HepG2 (cell line): ENCODE results near the gene UFL1. TPM values are rescaled to one million over a fixed set of nuclear protein-coding genes. Genes with fewer than 3 reads are reported as not detected.

Experiments
- ATF7-NPFF ChIP-seq: sonication (generic); formaldehyde crosslinking; IDR thresholded peaks from 2 replicates; pipeline ENCODE4 v1.8.1; 2023; ENCODE audit warnings: mild to moderate bottlenecking, low read depth, missing genetic modification reagents, moderate library complexity
- DPF2 ChIP-seq: sonication (generic); formaldehyde crosslinking; IDR thresholded peaks from 2 replicates; pipeline ENCODE4 v1.4.0; 2020; ENCODE audit warnings: mild to moderate bottlenecking, low read depth, missing genetic modification reagents, borderline replicate concordance
- EEA1 ChIP-seq: sonication (generic); formaldehyde crosslinking; IDR thresholded peaks from 2 replicates; pipeline ENCODE4 v1.5.1; 2020; ENCODE audit warnings: mild to moderate bottlenecking, missing genetic modification reagents, borderline replicate concordance
- ELF3 ChIP-seq: IDR thresholded peaks from 2 replicates; pipeline ENCODE4 v1.6.1; 2016; ENCODE audit warnings: missing genetic modification reagents, missing compliant biosample characterization
- HNRNPUL1 ChIP-seq: fragments of 200-400 bp; formaldehyde crosslinking; IDR thresholded peaks from 2 replicates; pipeline ENCODE4 v1.6.1; 2017; ENCODE audit warnings: low read depth, mild to moderate bottlenecking, low read length, moderate library complexity
- NFIB ChIP-seq: sonication (generic); formaldehyde crosslinking; IDR thresholded peaks from 2 replicates; pipeline ENCODE4 v1.9.0; 2021; ENCODE audit warnings: missing genetic modification reagents, mild to moderate bottlenecking, borderline replicate concordance
- RXRA ChIP-seq: sonication (generic); formaldehyde crosslinking; IDR thresholded peaks from 2 replicates; pipeline ENCODE4 v1.5.1; 2020; ENCODE audit warnings: missing genetic modification reagents
- SATB2 ChIP-seq: sonication (generic); formaldehyde crosslinking; IDR thresholded peaks from 2 replicates; pipeline ENCODE4 v1.5.0; 2020; ENCODE audit warnings: missing genetic modification reagents
- SKI ChIP-seq: fragments of 450-650 bp; IDR thresholded peaks from one replicate; pipeline ENCODE4 v1.6.1; 2018; ENCODE audit warnings: mild to moderate bottlenecking; ENCODE audit not compliant: partially characterized antibody
- SP140L ChIP-seq: sonication (generic); formaldehyde crosslinking; IDR thresholded peaks from 2 replicates; pipeline ENCODE4 v1.4.0; 2020; ENCODE audit warnings: missing genetic modification reagents, borderline replicate concordance
- ZNF274 ChIP-seq: sonication (generic); formaldehyde crosslinking; IDR thresholded peaks from 2 replicates; pipeline ENCODE4 v1.5.1; 2020; ENCODE audit warnings: mild to moderate bottlenecking, missing genetic modification reagents
- ZNF33A ChIP-seq: sonication (generic); formaldehyde crosslinking; IDR thresholded peaks from 2 replicates; pipeline ENCODE4 v1.5.1; 2020; ENCODE audit warnings: missing genetic modification reagents, mild to moderate bottlenecking, moderate library complexity, borderline replicate concordance
- ZNF589 ChIP-seq: sonication (generic); formaldehyde crosslinking; conservative IDR thresholded peaks from 2 replicates; pipeline ENCODE4 v1.8.0; 2022; ENCODE audit warnings: mild to moderate bottlenecking, moderate library complexity, missing genetic modification reagents
- polyA plus RNA-seq, 8 experiments: library from polyadenylated mRNA; depleted of rRNA in 3 of 8; stranded (reverse) in 7 of 8; unstranded in 1 of 8; fragments of >200 nt; fragmentation: Illumina TruSeq in 4 of 8; extraction: Trizol in 4 of 8; gene quantifications; 2 replicates each; pipeline versions ENCODE4 v1.2.1 to v1.2.3, GENCODE V29; 2011 to 2016; ENCODE audit warnings: low read depth in 4 of 8, missing spikeins in 1 of 8, mixed read lengths in 1 of 8; ENCODE audit not compliant: insufficient read depth in 1 of 8
- total RNA-seq, 5 experiments: library from RNA; depleted of rRNA; stranded (reverse); fragments of >200 nt; fragmentation: Illumina TruSeq; extraction: Trizol; gene quantifications; 2 replicates each; pipeline ENCODE4 v1.2.3, GENCODE V29; 2016; ENCODE audit warnings: low read depth in 1 of 5
- TF ChIP-seq, protein P1 (sequence below): sonication (generic); formaldehyde crosslinking; IDR thresholded peaks from 2 replicates; pipeline ENCODE4 v1.8.1; 2023; ENCODE audit warnings: mild to moderate bottlenecking, missing genetic modification reagents, borderline replicate concordance
- TF ChIP-seq, protein P2 (sequence below): sonication (generic); formaldehyde crosslinking; IDR thresholded peaks from 2 replicates; pipeline ENCODE4 v1.4.0; 2020; ENCODE audit warnings: low read depth, missing genetic modification reagents
- TF ChIP-seq, protein P3 (sequence below): sonication (generic); formaldehyde crosslinking; IDR thresholded peaks from 2 replicates; pipeline ENCODE4 v1.5.0; 2020; ENCODE audit warnings: mild to moderate bottlenecking, missing genetic modification reagents, borderline replicate concordance
- TF ChIP-seq, protein P4 (sequence below): sonication (generic); formaldehyde crosslinking; IDR thresholded peaks from 2 replicates; pipeline ENCODE4 v1.5.0; 2020; ENCODE audit warnings: missing genetic modification reagents
- TF ChIP-seq, protein P5 (sequence below): sonication (generic); formaldehyde crosslinking; IDR thresholded peaks from 2 replicates; pipeline ENCODE4 v1.4.0; 2020; ENCODE audit warnings: missing genetic modification reagents, low read depth, mild to moderate bottlenecking, borderline replicate concordance

UFL1 gene
- total and polyA plus RNA-seq, 2 of the 13 experiments (the other 11 are each of a cell fraction or from before 2014, with no cell fraction given) = 8.8 to 24.7 TPM

DNA sequence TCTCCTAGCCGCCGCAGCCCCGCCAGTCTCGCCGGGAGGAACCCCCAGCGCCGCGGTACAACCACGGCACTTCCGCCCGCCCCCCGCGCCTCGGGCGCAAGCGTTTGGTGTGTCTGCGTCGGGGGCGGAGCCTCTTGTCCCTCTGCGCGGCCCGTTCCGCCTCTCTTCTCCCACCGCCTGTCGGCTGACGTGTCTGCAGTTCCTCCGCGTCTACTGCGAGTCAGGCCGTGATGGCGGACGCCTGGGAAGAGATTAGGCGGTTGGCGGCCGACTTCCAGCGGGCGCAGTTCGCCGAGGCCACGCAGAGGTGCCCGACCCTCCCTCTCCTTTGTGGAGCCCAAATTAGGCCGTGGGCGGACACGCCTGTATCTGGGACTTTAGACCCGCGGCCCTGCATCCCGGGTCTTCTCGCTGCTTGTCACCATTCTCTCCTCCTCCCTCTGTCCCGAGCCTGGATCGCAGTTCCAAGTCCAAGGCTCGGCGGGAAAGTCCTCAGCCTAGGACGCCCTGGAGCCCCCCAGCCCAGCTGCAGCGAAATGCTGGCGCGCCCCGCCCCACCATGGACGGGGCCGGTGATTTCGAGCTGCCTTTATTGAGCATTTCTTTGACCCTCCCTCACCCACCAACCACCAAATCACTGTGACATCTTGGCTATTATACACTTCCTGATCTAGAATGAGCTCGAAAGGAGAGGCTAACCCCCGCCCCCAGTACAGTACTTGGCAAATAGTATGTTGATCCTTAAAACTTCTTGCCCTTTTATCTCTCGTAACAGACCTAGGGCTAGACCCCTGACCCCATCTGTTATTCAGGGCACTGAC, at the start of gene UFL1 (continued):
- TF ChIP-seq ZNF589 (CRISPR knock-in tag) (no peak), SKI (peak; percentile 65), SATB2 (CRISPR knock-in tag) (0 out of 2 replicates have a peak, but pooled peaks have one; percentile 49), ZNF274 (peak; percentile 87; the same call in 1 of the 2 replicates), ZNF33A (CRISPR knock-in tag) (peak; percentile 87; the same call in 1 of the 2 replicates), EEA1 (CRISPR knock-in tag) (peak; percentile 48; the same call in 1 of the 2 replicates), ELF3 (CRISPR knock-in tag) (peak; percentile 81), DPF2 (peak; percentile 15; the same call in 1 of the 2 replicates), SP140L (no peak), RXRA (CRISPR knock-in tag) (peak; percentile 66; the same call in 1 of the 2 replicates), NFIB (peak; percentile 69; the same call in 1 of the 2 replicates), ATF7-NPFF (peak; percentile 84), HNRNPUL1 (no peak)
- TF ChIP-seq, protein P1, sequence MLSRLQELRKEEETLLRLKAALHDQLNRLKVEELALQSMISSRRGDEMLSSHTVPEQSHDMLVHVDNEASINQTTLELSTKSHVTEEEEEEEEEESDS (CRISPR knock-in tag) = peak; percentile 80; the same call in 1 of the 2 replicates
- TF ChIP-seq, protein P2, sequence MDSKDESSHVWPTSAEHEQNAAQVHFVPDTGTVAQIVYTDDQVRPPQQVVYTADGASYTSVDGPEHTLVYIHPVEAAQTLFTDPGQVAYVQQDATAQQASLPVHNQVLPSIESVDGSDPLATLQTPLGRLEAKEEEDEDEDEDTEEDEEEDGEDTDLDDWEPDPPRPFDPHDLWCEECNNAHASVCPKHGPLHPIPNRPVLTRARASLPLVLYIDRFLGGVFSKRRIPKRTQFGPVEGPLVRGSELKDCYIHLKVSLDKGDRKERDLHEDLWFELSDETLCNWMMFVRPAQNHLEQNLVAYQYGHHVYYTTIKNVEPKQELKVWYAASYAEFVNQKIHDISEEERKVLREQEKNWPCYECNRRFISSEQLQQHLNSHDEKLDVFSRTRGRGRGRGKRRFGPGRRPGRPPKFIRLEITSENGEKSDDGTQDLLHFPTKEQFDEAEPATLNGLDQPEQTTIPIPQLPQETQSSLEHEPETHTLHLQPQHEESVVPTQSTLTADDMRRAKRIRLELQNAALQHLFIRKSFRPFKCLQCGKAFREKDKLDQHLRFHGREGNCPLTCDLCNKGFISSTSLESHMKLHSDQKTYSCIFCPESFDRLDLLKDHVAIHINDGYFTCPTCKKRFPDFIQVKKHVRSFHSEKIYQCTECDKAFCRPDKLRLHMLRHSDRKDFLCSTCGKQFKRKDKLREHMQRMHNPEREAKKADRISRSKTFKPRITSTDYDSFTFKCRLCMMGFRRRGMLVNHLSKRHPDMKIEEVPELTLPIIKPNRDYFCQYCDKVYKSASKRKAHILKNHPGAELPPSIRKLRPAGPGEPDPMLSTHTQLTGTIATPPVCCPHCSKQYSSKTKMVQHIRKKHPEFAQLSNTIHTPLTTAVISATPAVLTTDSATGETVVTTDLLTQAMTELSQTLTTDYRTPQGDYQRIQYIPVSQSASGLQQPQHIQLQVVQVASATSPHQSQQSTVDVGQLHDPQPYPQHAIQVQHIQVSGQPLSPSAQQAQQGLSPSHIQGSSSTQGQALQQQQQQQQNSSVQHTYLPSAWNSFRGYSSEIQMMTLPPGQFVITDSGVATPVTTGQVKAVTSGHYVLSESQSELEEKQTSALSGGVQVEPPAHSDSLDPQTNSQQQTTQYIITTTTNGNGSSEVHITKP (CRISPR knock-in tag) = peak; percentile 48; the same call in 1 of the 2 replicates
- TF ChIP-seq, protein P3, sequence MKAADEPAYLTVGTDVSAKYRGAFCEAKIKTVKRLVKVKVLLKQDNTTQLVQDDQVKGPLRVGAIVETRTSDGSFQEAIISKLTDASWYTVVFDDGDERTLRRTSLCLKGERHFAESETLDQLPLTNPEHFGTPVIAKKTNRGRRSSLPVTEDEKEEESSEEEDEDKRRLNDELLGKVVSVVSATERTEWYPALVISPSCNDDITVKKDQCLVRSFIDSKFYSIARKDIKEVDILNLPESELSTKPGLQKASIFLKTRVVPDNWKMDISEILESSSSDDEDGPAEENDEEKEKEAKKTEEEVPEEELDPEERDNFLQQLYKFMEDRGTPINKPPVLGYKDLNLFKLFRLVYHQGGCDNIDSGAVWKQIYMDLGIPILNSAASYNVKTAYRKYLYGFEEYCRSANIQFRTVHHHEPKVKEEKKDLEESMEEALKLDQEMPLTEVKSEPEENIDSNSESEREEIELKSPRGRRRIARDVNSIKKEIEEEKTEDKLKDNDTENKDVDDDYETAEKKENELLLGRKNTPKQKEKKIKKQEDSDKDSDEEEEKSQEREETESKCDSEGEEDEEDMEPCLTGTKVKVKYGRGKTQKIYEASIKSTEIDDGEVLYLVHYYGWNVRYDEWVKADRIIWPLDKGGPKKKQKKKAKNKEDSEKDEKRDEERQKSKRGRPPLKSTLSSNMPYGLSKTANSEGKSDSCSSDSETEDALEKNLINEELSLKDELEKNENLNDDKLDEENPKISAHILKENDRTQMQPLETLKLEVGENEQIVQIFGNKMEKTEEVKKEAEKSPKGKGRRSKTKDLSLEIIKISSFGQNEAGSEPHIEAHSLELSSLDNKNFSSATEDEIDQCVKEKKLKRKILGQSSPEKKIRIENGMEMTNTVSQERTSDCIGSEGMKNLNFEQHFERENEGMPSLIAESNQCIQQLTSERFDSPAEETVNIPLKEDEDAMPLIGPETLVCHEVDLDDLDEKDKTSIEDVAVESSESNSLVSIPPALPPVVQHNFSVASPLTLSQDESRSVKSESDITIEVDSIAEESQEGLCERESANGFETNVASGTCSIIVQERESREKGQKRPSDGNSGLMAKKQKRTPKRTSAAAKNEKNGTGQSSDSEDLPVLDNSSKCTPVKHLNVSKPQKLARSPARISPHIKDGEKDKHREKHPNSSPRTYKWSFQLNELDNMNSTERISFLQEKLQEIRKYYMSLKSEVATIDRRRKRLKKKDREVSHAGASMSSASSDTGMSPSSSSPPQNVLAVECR (CRISPR knock-in tag) = peak; percentile 91; the same call in 1 of the 2 replicates
- TF ChIP-seq, protein P4, sequence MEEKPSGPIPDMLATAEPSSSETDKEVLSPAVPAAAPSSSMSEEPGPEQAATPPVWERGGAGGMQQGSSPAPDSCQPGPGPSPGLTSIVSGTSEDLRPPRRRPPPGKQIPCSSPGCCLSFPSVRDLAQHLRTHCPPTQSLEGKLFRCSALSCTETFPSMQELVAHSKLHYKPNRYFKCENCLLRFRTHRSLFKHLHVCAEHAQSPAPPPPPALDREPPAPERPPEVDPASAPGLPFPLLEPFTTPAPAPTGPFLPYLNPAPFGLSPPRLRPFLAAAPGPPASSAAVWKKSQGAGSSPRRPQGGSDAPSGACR (CRISPR knock-in tag) = peak; percentile 22; the same call in 1 of the 2 replicates
- TF ChIP-seq, protein P5, sequence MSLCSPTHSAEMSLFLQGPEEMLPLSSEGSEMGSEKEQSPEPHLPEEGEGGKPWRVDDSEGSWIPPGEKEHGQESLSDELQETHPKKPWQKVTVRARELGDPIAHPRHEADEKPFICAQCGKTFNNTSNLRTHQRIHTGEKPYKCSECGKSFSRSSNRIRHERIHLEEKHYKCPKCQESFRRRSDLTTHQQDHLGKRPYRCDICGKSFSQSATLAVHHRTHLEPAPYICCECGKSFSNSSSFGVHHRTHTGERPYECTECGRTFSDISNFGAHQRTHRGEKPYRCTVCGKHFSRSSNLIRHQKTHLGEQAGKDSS (CRISPR knock-in tag) = peak; percentile 68; the same call in 1 of the 2 replicates
